Right renal pelvis (tissue), 4 donors: ENCODE data around the gene PRAMEF1. TPM values are rescaled to one million over a fixed set of nuclear protein-coding genes. Genes with fewer than 3 reads are reported as not detected.
"Not testable (repeated sequence)": the region's sequence is repeated elsewhere in the genome, so short reads cannot be mapped to it uniquely, and the experiment has no call there.

Source experiments
- DNase-seq, 4 donors: peaks; one replicate each; pipeline ENCODE4 v3.0.0-alpha.2; 2013; ENCODE audit warnings: low read depth in 4 of 4, low spot score in 3 of 4, missing footprints in 1 of 4
- polyA plus RNA-seq, 4 donors: library from polyadenylated mRNA; unstranded; fragments of 120-200 nt; gene quantifications; one replicate each; pipeline ENCODE4 v1.2.1, GENCODE V29; 2013; ENCODE audit not compliant: insufficient read length in 4 of 4

PRAMEF1 gene
- polyA plus RNA-seq, 4 donors, result not detected

GRCh38 chr1:12774801-12775345 lies 16.3 kb upstream of the PRAMEF1 start:
- no peak for DNase-seq

GRCh38 chr1:12775443-12775842 lies 15.8 kb upstream of the PRAMEF1 start:
- DNase-seq, result no peak

- no peak for DNase-seq
Measured at GRCh38 chr1:12776801-12777557, 14.2 kb upstream of the PRAMEF1 start.

GRCh38 chr1:12778061-12778460 lies 13.1 kb upstream of the PRAMEF1 start:
- no peak for DNase-seq

GRCh38 chr1:12778907-12779306 lies 12.3 kb upstream of the PRAMEF1 start:
- no peak for DNase-seq

GRCh38 chr1:12781488-12781887 lies 9.7 kb upstream of the PRAMEF1 start:
- DNase-seq, result not testable (repeated sequence)

- DNase-seq, result not testable (repeated sequence)
Measured at GRCh38 chr1:12783783-12784182, 7.4 kb upstream of the PRAMEF1 start.

GRCh38 chr1:12784729-12785128 lies 6.5 kb upstream of the PRAMEF1 start:
- not testable (repeated sequence) for DNase-seq

- no peak for DNase-seq
Measured at GRCh38 chr1:12798911-12799310, 7.7 kb downstream of the PRAMEF1 start.

GRCh38 chr1:12799730-12800129 lies 8.5 kb downstream of the PRAMEF1 start:
- no peak for DNase-seq

- DNase-seq, result no peak
Measured at GRCh38 chr1:12809933-12810332, 18.7 kb downstream of the PRAMEF1 start.

- no peak for DNase-seq
Measured at GRCh38 chr1:12810691-12811408, 19.7 kb downstream of the PRAMEF1 start.

- no peak for DNase-seq
Measured at GRCh38 chr1:12811409-12811784, 20.2 kb downstream of the PRAMEF1 start.

- DNase-seq, result not testable (repeated sequence)
Measured at GRCh38 chr1:12819061-12819460, 27.9 kb downstream of the PRAMEF1 start.

GRCh38 chr1:12831310-12831709 lies 40.1 kb downstream of the PRAMEF1 start, which contains the start of gene PRAMEF11:
PRAMEF11 (minus strand) TSS chr1:12831410; CDS start chr1:12828789, 2,621 bp downstream.
- not testable (repeated sequence) for DNase-seq

GRCh38 chr1:12833251-12833650 lies 42.1 kb downstream of the PRAMEF1 start:
- not testable (repeated sequence) for DNase-seq

Other genes with a start within 250 kb of the PRAMEF1 start
- gene DHRS3, start 173.2 kb upstream of the PRAMEF1 start, polyA plus RNA-seq, result 10 to 100 TPM; 68.0 to 91.1 (median 79.2) TPM
- gene AADACL4, start 147.3 kb upstream of the PRAMEF1 start, polyA plus RNA-seq, result 1 to 10 TPM; 1.1 to 2.1 (median 1.4) TPM
- not detected for gene AADACL3, start 75.3 kb upstream of the PRAMEF1 start, polyA plus RNA-seq
- gene CFAP107, start 45.2 kb upstream of the PRAMEF1 start, polyA plus RNA-seq, result 1 to 10 TPM in 1 of 4 donors, under 1 TPM in 3; 0.89 to 1.0 (median 0.95) TPM
- gene PRAMEF12, start 17.7 kb upstream of the PRAMEF1 start, polyA plus RNA-seq, result not detected
- not detected for gene PRAMEF11, start 40.0 kb downstream of the PRAMEF1 start, polyA plus RNA-seq
- under 1 TPM in 3 of 4 donors, not detected in 1; 0.24 to 0.40 (median 0.31) TPM for gene HNRNPCL1, start 57.3 kb downstream of the PRAMEF1 start, polyA plus RNA-seq
- gene PRAMEF2, start 65.7 kb downstream of the PRAMEF1 start, polyA plus RNA-seq, result not detected
- not detected for gene PRAMEF4, start 94.8 kb downstream of the PRAMEF1 start, polyA plus RNA-seq
- not detected for gene PRAMEF10, start 106.9 kb downstream of the PRAMEF1 start, polyA plus RNA-seq
- not detected for gene PRAMEF7, start 125.2 kb downstream of the PRAMEF1 start, polyA plus RNA-seq
- gene PRAMEF6, start 156.2 kb downstream of the PRAMEF1 start, polyA plus RNA-seq, result not detected